Measurements from ENCODE around the gene SRGAP2.
"Not testable (repeated sequence)": the region's sequence is repeated elsewhere in the genome, so short reads cannot be mapped to it uniquely, and the experiment has no call there.

GRCh38 chr1:206202789-206203363 is 465 bp upstream of the SRGAP2 start, which contains the start of gene FAM72A:
- TF ChIP-seq GATA3, GATA2 (IDR thresholded peaks at IDR 0.05; ENCODE audit: low read depth, low read length): not testable (repeated sequence)

Measured in SH-SY5Y (cell line).